Activated CD4-positive, alpha-beta T cell treated with anti-CD3 and anti-CD28 coated beads, Interleukin-2, Interleukin-4, amounts not matched to agents 100 ng/mL and 50 ng/mL, durations not matched to agents 16 hours and 8 hours (primary cell): ENCODE measurements around the gene TOPAZ1.
A peak's percentile ranks its signal among the peaks of the same experiment; 100 is the strongest.

Source experiments
- DNase-seq: peaks from one replicate; pipeline ENCODE4 v3.0.0-alpha.2; 2020; ENCODE audit warnings: low spot score

TOPAZ1 gene

GRCh38 chr3:44248152-44248551 is 6.5 kb downstream of the TOPAZ1 start:
- DNase-seq = no peak

- no peak for DNase-seq
Observed at GRCh38 chr3:44252332-44252959, 10.8 kb downstream of the TOPAZ1 start.

GRCh38 chr3:44259404-44259803 is 17.7 kb downstream of the TOPAZ1 start:
- no peak for DNase-seq

GRCh38 chr3:44264146-44264545 is 22.5 kb downstream of the TOPAZ1 start:
- DNase-seq = no peak

- DNase-seq = no peak
Observed at GRCh38 chr3:44265815-44266214, 24.1 kb downstream of the TOPAZ1 start.

GRCh38 chr3:44272191-44272590 is 30.5 kb downstream of the TOPAZ1 start:
- DNase-seq = no peak

- DNase-seq = no peak
Observed at GRCh38 chr3:44277925-44278324, 36.2 kb downstream of the TOPAZ1 start.

GRCh38 chr3:44280077-44280476 is 38.4 kb downstream of the TOPAZ1 start:
- no peak for DNase-seq

GRCh38 chr3:44280631-44281030 is 38.9 kb downstream of the TOPAZ1 start:
- no peak for DNase-seq

- no peak for DNase-seq
Observed at GRCh38 chr3:44284949-44285348, 43.3 kb downstream of the TOPAZ1 start.

GRCh38 chr3:44289882-44290462 is 48.3 kb downstream of the TOPAZ1 start:
- no peak for DNase-seq

- no peak for DNase-seq
Observed at GRCh38 chr3:44292276-44292675, 50.6 kb downstream of the TOPAZ1 start.

GRCh38 chr3:44292947-44293346 is 51.3 kb downstream of the TOPAZ1 start:
- DNase-seq = no peak

GRCh38 chr3:44297255-44297654 is 55.6 kb downstream of the TOPAZ1 start:
- DNase-seq = no peak

GRCh38 chr3:44301746-44302145 is 60.1 kb downstream of the TOPAZ1 start:
- DNase-seq = peak; percentile 4

GRCh38 chr3:44309500-44309899 is 67.8 kb downstream of the TOPAZ1 start:
- DNase-seq = no peak

GRCh38 chr3:44318891-44319311 is 77.2 kb downstream of the TOPAZ1 start:
- no peak for DNase-seq

GRCh38 chr3:44321335-44321734 is 79.6 kb downstream of the TOPAZ1 start:
- DNase-seq = no peak

GRCh38 chr3:44323341-44323955 is 81.8 kb downstream of the TOPAZ1 start:
- DNase-seq = peak; percentile 55

GRCh38 chr3:44324584-44324983 is 82.9 kb downstream of the TOPAZ1 start:
- DNase-seq = no peak

GRCh38 chr3:44326019-44326418 is 84.3 kb downstream of the TOPAZ1 start:
- no peak for DNase-seq

- no peak for DNase-seq
Observed at GRCh38 chr3:44326515-44326914, 84.8 kb downstream of the TOPAZ1 start.

GRCh38 chr3:44329946-44330345 is 88.3 kb downstream of the TOPAZ1 start:
- no peak for DNase-seq

GRCh38 chr3:44330444-44330843 is 88.8 kb downstream of the TOPAZ1 start:
- no peak for DNase-seq
